ENCODE results near the gene WDR46.

The WDR46 gene

DNA sequence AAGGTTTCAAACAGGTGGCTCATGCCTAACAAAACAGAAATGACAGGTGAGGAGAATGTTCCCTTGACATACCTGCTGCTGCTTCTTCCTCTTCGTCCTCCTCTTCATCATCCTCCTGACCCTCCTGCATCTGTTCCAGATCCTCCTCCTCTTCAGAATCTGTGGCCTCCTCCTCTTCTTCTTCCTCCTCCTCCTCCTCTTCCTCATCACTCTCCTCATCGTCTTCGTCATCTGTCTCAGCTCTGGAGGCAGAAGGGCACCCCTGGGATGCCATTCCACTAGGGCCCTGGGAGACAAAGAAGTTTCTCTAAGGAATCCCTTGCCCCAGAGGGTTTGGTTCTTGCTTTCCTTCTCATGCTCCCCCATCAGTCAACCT lies 30.9 kb upstream of the WDR46 start (continued):
- no peak for TF ChIP-seq ZNF24 (tag by site-specific recombination; IDR thresholded peaks at IDR 0.05)

DNA sequence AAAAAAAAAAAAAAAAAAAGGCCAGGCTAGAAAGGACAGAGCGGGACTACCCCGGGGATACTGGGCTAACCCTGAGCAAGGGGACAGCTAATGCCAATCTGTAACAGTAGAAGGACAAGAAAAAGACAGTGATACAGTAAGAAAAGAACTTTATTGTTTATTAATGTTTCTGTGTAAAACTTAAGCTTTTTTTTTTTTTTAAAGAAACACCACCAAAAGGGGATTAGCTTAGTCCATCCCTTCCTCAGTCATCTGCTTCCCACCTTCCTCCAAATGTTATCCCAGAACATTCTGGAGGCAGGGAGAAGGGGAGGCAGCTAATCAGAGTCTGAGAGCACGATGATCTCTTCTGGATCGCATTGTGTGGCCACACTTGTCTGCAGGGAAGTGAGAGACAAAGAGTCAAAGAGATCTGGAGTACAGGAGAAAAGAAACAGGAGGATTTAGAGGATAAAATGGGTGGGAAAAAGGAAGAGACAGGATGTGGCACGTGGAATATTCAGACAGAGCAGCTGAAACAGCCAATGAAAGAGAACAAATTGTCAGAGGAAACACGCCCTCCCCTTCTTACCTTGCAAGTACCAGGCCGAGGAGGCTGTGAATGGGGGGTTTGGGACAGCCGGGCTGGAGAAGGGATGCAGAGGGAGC lies 29.5 kb upstream of the WDR46 start:
- peaks cover 25% of the 10 kb centered on the region for H3K4me1 ChIP-seq (ENCODE audit: control insufficient read depth, insufficient read depth, low read length)
- peak overlapping the region; percentile 35 for H3K27ac ChIP-seq (ENCODE audit: extremely low read depth, low read depth, low read length)
- H3K4me3 ChIP-seq (ENCODE audit: low read depth, low read length) = peak overlapping the region; percentile 58
- POLR2A ChIA-PET = interaction anchor here (0.6 to 3.3 kb wide), 21 partner anchors 11 to 347 kb away, joined by 3 to 57 read pairs (median 6); partner anchors contain the start of genes B3GALT4, CUTA, PFDN6 and PHF1
- CTCF ChIA-PET = interaction anchor here (0.6 to 2.9 kb wide), 14 partner anchors 13 to 271 kb away, joined by 3 to 21 read pairs (median 4); partner anchors contain the start of genes B3GALT4 and RGL2
- TF ChIP-seq ZNF121 (tag by site-specific recombination; IDR thresholded peaks at IDR 0.05) (peak; percentile 52; the same call in 1 of the 2 replicates), ZBTB21 (tag by site-specific recombination; IDR thresholded peaks at IDR 0.05) (0 out of 2 replicates have a peak, but pooled peaks have one; percentile 7), ZIC2 (tag by site-specific recombination; IDR thresholded peaks at IDR 0.05) (0 out of 2 replicates have a peak, but pooled peaks have one; percentile 14), MZF1 (tag by site-specific recombination; IDR thresholded peaks at IDR 0.05; ENCODE audit: borderline replicate concordance) (peak; percentile 87; the same call in 1 of the 2 replicates), ZNF585B (tag by site-specific recombination; IDR thresholded peaks at IDR 0.05) (peak; percentile 93), ZNF114 (tag by site-specific recombination; IDR thresholded peaks at IDR 0.05) (no peak), SP2 (tag by site-specific recombination; IDR thresholded peaks at IDR 0.05) (peak; percentile 51), ZNF341 (tag by site-specific recombination; IDR thresholded peaks at IDR 0.05; ENCODE audit: low read depth) (no peak), ZNF366 (tag by site-specific recombination; conservative IDR thresholded peaks at IDR 0.05) (peak; percentile 25; the same call in 1 of the 2 replicates), TRIM28 (IDR thresholded peaks at IDR 0.05; ENCODE audit: borderline replicate concordance, low read length) (no peak), ZNF792 (tag by site-specific recombination; IDR thresholded peaks at IDR 0.05) (no peak), IKZF3 (tag by site-specific recombination; IDR thresholded peaks at IDR 0.05) (peak; percentile 26; the same call in 1 of the 2 replicates), ZNF202 (tag by site-specific recombination; IDR thresholded peaks at IDR 0.05; ENCODE audit: borderline replicate concordance) (no peak), ZNF2 (tag by site-specific recombination; IDR thresholded peaks at IDR 0.05) (peak; percentile 7; the same call in 1 of the 2 replicates)
- TF ChIP-seq, protein P1, sequence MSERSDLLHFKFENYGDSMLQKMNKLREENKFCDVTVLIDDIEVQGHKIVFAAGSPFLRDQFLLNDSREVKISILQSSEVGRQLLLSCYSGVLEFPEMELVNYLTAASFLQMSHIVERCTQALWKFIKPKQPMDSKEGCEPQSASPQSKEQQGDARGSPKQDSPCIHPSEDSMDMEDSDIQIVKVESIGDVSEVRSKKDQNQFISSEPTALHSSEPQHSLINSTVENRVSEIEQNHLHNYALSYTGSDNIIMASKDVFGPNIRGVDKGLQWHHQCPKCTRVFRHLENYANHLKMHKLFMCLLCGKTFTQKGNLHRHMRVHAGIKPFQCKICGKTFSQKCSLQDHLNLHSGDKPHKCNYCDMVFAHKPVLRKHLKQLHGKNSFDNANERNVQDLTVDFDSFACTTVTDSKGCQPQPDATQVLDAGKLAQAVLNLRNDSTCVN (tag by site-specific recombination; optimal IDR thresholded peaks at IDR 0.05) = no peak
- TF ChIP-seq, protein P2, sequence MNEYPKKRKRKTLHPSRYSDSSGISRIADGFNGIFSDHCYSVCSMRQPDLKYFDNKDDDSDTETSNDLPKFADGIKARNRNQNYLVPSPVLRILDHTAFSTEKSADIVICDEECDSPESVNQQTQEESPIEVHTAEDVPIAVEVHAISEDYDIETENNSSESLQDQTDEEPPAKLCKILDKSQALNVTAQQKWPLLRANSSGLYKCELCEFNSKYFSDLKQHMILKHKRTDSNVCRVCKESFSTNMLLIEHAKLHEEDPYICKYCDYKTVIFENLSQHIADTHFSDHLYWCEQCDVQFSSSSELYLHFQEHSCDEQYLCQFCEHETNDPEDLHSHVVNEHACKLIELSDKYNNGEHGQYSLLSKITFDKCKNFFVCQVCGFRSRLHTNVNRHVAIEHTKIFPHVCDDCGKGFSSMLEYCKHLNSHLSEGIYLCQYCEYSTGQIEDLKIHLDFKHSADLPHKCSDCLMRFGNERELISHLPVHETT (tag by site-specific recombination; IDR thresholded peaks at IDR 0.05) = 0 out of 2 replicates have a peak, but pooled peaks have one; percentile 0
- TF ChIP-seq, protein P3, sequence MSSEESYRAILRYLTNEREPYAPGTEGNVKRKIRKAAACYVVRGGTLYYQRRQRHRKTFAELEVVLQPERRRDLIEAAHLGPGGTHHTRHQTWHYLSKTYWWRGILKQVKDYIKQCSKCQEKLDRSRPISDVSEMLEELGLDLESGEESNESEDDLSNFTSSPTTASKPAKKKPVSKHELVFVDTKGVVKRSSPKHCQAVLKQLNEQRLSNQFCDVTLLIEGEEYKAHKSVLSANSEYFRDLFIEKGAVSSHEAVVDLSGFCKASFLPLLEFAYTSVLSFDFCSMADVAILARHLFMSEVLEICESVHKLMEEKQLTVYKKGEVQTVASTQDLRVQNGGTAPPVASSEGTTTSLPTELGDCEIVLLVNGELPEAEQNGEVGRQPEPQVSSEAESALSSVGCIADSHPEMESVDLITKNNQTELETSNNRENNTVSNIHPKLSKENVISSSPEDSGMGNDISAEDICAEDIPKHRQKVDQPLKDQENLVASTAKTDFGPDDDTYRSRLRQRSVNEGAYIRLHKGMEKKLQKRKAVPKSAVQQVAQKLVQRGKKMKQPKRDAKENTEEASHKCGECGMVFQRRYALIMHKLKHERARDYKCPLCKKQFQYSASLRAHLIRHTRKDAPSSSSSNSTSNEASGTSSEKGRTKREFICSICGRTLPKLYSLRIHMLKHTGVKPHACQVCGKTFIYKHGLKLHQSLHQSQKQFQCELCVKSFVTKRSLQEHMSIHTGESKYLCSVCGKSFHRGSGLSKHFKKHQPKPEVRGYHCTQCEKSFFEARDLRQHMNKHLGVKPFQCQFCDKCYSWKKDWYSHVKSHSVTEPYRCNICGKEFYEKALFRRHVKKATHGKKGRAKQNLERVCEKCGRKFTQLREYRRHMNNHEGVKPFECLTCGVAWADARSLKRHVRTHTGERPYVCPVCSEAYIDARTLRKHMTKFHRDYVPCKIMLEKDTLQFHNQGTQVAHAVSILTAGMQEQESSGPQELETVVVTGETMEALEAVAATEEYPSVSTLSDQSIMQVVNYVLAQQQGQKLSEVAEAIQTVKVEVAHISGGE (tag by site-specific recombination; conservative IDR thresholded peaks at IDR 0.05; ENCODE audit: low read depth) = no peak
- TF ChIP-seq, protein P4, sequence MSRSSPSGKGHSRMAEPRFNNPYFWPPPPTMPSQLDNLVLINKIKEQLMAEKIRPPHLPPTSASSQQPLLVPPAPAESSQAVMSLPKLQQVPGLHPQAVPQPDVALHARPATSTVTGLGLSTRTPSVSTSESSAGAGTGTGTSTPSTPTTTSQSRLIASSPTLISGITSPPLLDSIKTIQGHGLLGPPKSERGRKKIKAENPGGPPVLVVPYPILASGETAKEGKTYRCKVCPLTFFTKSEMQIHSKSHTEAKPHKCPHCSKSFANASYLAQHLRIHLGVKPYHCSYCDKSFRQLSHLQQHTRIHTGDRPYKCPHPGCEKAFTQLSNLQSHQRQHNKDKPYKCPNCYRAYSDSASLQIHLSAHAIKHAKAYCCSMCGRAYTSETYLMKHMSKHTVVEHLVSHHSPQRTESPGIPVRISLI (tag by site-specific recombination; IDR thresholded peaks at IDR 0.05) = peak; percentile 99
- TF ChIP-seq, protein P5, sequence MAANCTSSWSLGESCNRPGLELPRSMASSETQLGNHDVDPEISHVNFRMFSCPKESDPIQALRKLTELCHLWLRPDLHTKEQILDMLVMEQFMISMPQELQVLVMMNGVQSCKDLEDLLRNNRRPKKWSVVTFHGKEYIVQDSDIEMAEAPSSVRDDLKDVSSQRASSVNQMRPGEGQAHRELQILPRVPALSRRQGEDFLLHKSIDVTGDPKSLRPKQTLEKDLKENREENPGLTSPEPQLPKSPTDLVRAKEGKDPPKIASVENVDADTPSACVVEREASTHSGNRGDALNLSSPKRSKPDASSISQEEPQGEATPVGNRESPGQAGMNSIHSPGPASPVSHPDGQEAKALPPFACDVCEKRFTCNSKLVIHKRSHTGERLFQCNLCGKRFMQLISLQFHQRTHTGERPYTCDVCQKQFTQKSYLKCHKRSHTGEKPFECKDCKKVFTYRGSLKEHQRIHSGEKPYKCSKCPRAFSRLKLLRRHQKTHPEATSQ (tag by site-specific recombination; IDR thresholded peaks at IDR 0.05) = no peak
- TF ChIP-seq, protein P6, sequence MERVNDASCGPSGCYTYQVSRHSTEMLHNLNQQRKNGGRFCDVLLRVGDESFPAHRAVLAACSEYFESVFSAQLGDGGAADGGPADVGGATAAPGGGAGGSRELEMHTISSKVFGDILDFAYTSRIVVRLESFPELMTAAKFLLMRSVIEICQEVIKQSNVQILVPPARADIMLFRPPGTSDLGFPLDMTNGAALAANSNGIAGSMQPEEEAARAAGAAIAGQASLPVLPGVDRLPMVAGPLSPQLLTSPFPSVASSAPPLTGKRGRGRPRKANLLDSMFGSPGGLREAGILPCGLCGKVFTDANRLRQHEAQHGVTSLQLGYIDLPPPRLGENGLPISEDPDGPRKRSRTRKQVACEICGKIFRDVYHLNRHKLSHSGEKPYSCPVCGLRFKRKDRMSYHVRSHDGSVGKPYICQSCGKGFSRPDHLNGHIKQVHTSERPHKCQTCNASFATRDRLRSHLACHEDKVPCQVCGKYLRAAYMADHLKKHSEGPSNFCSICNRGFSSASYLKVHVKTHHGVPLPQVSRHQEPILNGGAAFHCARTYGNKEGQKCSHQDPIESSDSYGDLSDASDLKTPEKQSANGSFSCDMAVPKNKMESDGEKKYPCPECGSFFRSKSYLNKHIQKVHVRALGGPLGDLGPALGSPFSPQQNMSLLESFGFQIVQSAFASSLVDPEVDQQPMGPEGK (tag by site-specific recombination; IDR thresholded peaks at IDR 0.05) = 0 out of 2 replicates have a peak, but pooled peaks have one; percentile 5
- no peaks in the 10 kb centered on the region for H3K9me3 ChIP-seq (ENCODE audit: control insufficient read depth, insufficient read depth, low read depth, low read length)
- H3K36me3 ChIP-seq (ENCODE audit: control insufficient read depth in 2 of 2, insufficient read depth in 1 of 2, low read length in 2 of 2) = peaks cover 14 to 41% of the 10 kb centered on the region in 2 experiments

Measured in HEK293 (cell line).